MM.1S (cell line): ENCODE data around the gene STXBP6.

ENCODE experiments used
- DNase-seq: peaks from one replicate; pipeline ENCODE4 v3.0.0-alpha.2; 2015
- H2AFZ ChIP-seq: fragments of 300-600 bp; sonication (generic); 2 replicates; pipeline ENCODE4 v1.6.0; 2016; ENCODE audit warnings: antibody characterized with exemption, low read length
- H3F3A ChIP-seq: fragments of 300-600 bp; sonication (generic); 2 replicates; pipeline ENCODE4 v1.6.1; 2016; ENCODE audit warnings: mild to moderate bottlenecking, antibody characterized with exemption, low read length, moderate library complexity, mixed read lengths; ENCODE audit not compliant: insufficient read depth
- H3K27ac ChIP-seq: fragments of 300-600 bp; sonication (generic); 2 replicates; pipeline ENCODE4 v1.5.1; 2016; ENCODE audit warnings: mild to moderate bottlenecking, low read length
- H3K27me3 ChIP-seq: fragments of 300-600 bp; sonication (generic); replicated peaks from 2 replicates; pipeline ENCODE4 v1.6.0; 2016; ENCODE audit warnings: low read length; ENCODE audit not compliant: insufficient read depth
- H3K36me3 ChIP-seq: fragments of 300-600 bp; sonication (generic); replicated peaks from 2 replicates; pipeline ENCODE4 v1.6.1; 2016; ENCODE audit warnings: mild to moderate bottlenecking, low read length, mixed read lengths; ENCODE audit not compliant: insufficient read depth
- H3K4me1 ChIP-seq: fragments of 300-600 bp; sonication (generic); 2 replicates; pipeline ENCODE4 v1.6.1; 2016; ENCODE audit warnings: low read length, mixed read lengths
- H3K4me2 ChIP-seq: fragments of 300-600 bp; sonication (generic); 2 replicates; pipeline ENCODE4 v1.6.0; 2016; ENCODE audit warnings: low read depth, low read length
- H3K4me3 ChIP-seq: fragments of 300-600 bp; sonication (generic); 2 replicates; pipeline ENCODE4 v1.5.1; 2016; ENCODE audit warnings: low read length, mixed read lengths
- H3K79me2 ChIP-seq: fragments of 300-600 bp; sonication (generic); 2 replicates; pipeline ENCODE4 v1.6.1; 2016; ENCODE audit warnings: mixed run types, low read length, mixed read lengths
- H3K9ac ChIP-seq: fragments of 300-600 bp; sonication (generic); 2 replicates; pipeline ENCODE4 v1.6.1; 2016; ENCODE audit warnings: low read length, mixed read lengths
- H3K9me2 ChIP-seq: fragments of 300-600 bp; sonication (generic); replicated peaks from 2 replicates; pipeline ENCODE4 v1.6.1; 2016; ENCODE audit warnings: mild to moderate bottlenecking, low read length, mixed read lengths; ENCODE audit not compliant: insufficient read depth
- H3K9me3 ChIP-seq: fragments of 300-600 bp; sonication (generic); replicated peaks from 2 replicates; pipeline ENCODE4 v1.6.1; 2016; ENCODE audit warnings: mild to moderate bottlenecking, low read length, mixed read lengths; ENCODE audit not compliant: insufficient read depth
- H4K20me1 ChIP-seq: fragments of 300-600 bp; sonication (generic); 2 replicates; pipeline ENCODE4 v1.6.1; 2016; ENCODE audit warnings: mild to moderate bottlenecking, low read length, moderate library complexity, mixed read lengths; ENCODE audit not compliant: insufficient read depth
- CTCF ChIP-seq: fragments of 300-600 bp; sonication (generic); IDR thresholded peaks from 2 replicates; pipeline ENCODE4 v1.5.1; 2016; ENCODE audit warnings: antibody characterized with exemption, low read length, mixed read lengths
- EZH2 ChIP-seq: fragments of 300-600 bp; sonication (generic); optimal IDR thresholded peaks from 2 replicates; pipeline ENCODE3; 2017; ENCODE audit warnings: low read depth, mild to moderate bottlenecking, antibody characterized with exemption, low read length, mixed read lengths
- EZH2phosphoT487 ChIP-seq: fragments of 300-600 bp; sonication (generic); IDR thresholded peaks from 2 replicates; pipeline ENCODE4 v1.6.1; 2018; ENCODE audit warnings: antibody characterized with exemption, low read length

The STXBP6 gene

DNA sequence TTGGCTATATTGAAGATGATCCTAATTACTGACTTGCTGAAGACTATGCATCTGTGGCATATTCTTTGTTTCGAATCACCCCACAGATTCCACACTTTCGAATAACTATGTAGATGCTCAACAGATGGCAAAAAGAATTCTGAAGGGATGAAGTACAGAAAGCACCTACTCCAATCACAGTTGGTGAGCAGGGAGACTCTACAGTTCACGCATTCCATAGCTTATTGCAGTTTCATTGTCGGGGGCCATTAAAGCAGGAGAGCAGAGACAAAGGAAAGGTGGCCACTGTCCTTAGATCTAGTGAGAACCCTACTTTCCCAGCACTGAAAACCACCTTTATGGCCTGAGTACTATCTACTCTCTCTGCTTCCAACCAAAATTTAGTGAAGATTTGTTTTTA lies 191.9 kb downstream of the STXBP6 start:
- Histone ChIP-seq H3K27me3 (no peaks in the 10 kb centered on the region), H3K36me3 (no peaks in the 10 kb centered on the region), H3K9me2 (no peaks in the 10 kb centered on the region), H3K9me3 (no peaks in the 10 kb centered on the region), H3K4me2 (no peak overlapping the region), H2AFZ (no peak overlapping the region), H3K4me3 (no peak overlapping the region), H3K9ac (no peak overlapping the region), H3K4me1 (no peaks in the 10 kb centered on the region), H3K79me2 (no peaks in the 10 kb centered on the region), H3K27ac (no peak overlapping the region), H4K20me1 (no peaks in the 10 kb centered on the region), H3F3A (no peaks in the 10 kb centered on the region)
- no peak for DNase-seq
- no peak for TF ChIP-seq EZH2

DNA sequence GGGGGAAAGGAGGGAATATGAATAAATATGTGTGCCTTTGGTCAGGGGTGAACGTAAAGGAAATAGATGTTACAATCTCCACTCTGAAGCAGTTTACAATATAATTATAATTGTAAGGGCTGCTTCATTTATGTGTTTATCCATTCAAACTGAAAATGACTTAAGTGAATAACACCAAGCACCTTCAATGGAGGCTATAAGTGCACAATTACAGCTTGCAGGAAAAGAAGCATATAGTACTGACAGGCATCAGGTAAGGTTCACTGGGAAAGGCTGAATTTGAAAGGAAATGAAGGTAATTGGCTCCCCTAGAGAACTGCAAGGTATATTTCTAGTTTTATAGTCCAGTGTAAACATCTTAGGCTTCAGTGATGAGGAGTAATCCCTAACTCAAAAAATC lies 192.7 kb downstream of the STXBP6 start:
- no peaks in the 10 kb centered on the region for H3F3A ChIP-seq
- no peak overlapping the region for H3K4me3 ChIP-seq
- no peaks in the 10 kb centered on the region for H3K4me1 ChIP-seq
- no peaks in the 10 kb centered on the region for H3K79me2 ChIP-seq
- TF ChIP-seq EZH2 (no peak), CTCF (no peak), EZH2phosphoT487 (no peak)
- no peak overlapping the region for H3K4me2 ChIP-seq
- H3K9me3 ChIP-seq, result no peaks in the 10 kb centered on the region
- no peak overlapping the region for H3K9ac ChIP-seq
- no peak overlapping the region for H3K27ac ChIP-seq
- no peaks in the 10 kb centered on the region for H4K20me1 ChIP-seq
- H3K27me3 ChIP-seq, result no peaks in the 10 kb centered on the region
- DNase-seq, result no peak
- no peaks in the 10 kb centered on the region for H3K9me2 ChIP-seq
- no peaks in the 10 kb centered on the region for H3K36me3 ChIP-seq
- H2AFZ ChIP-seq, result no peak overlapping the region

GRCh38 chr14:24853446-24853845 lies 196.5 kb downstream of the STXBP6 start:
- H3K9me3 ChIP-seq, result no peaks in the 10 kb centered on the region
- no peak overlapping the region for H3K4me3 ChIP-seq
- no peak for TF ChIP-seq EZH2phosphoT487
- TF ChIP-seq EZH2, result no peak
- TF ChIP-seq CTCF, result no peak
- no peak overlapping the region for H2AFZ ChIP-seq
- H3K4me2 ChIP-seq, result no peak overlapping the region
- H3K4me1 ChIP-seq, result no peaks in the 10 kb centered on the region
- H3K79me2 ChIP-seq, result no peaks in the 10 kb centered on the region
- H4K20me1 ChIP-seq, result no peaks in the 10 kb centered on the region
- H3K27me3 ChIP-seq, result no peaks in the 10 kb centered on the region
- no peak overlapping the region for H3K9ac ChIP-seq
- H3K36me3 ChIP-seq, result no peaks in the 10 kb centered on the region
- H3F3A ChIP-seq, result no peaks in the 10 kb centered on the region
- no peak overlapping the region for H3K27ac ChIP-seq
- no peak for DNase-seq
- H3K9me2 ChIP-seq, result no peaks in the 10 kb centered on the region

DNA sequence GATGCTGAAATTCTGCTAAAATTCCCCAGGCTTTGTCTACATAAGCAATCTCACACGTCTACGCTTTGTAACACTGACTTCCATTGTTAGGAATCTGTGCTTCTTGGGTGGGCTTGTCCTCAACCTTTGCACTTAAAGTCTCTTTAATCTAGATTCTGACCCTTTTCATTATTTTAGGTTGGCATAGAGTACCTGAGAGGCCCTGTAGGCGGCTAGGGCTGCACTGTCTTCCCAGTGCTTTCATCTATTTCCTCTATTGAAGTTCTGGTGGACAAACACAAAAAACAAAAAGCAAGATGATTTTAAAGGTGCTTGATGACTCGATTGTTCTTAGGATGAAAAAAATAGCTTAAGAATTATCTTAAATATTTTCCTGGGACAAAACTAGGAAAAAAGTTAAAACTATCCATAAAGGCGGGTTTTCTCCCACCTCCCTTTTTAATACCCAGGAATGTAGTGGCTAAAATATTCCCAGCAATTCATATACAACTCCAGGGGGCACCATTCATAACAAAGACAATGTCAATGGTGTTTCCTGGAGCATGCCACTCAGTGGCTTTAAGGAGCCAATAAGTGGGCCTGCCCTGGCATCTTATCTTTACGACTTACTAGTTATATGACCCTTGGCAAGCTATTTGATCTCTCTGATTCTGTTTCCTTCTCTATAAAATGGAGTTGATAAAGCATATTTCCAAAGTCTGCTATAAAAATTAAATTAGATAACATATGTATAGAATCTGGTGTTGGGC lies 197.5 kb downstream of the STXBP6 start:
- no peaks in the 10 kb centered on the region for H3K4me1 ChIP-seq
- H3K36me3 ChIP-seq, result no peaks in the 10 kb centered on the region
- H3K4me3 ChIP-seq, result no peak overlapping the region
- TF ChIP-seq EZH2phosphoT487 (no peak), CTCF (no peak), EZH2 (no peak)
- H3K9me3 ChIP-seq, result no peaks in the 10 kb centered on the region
- no peaks in the 10 kb centered on the region for H4K20me1 ChIP-seq
- no peak overlapping the region for H3K4me2 ChIP-seq
- H3K9ac ChIP-seq, result no peak overlapping the region
- H3K27me3 ChIP-seq, result no peaks in the 10 kb centered on the region
- no peak overlapping the region for H3K27ac ChIP-seq
- no peak overlapping the region for H2AFZ ChIP-seq
- H3K9me2 ChIP-seq, result no peaks in the 10 kb centered on the region
- no peaks in the 10 kb centered on the region for H3F3A ChIP-seq
- no peaks in the 10 kb centered on the region for H3K79me2 ChIP-seq
- no peak for DNase-seq
